NT2/D1 (cell line): ENCODE data around the gene WDR27.

Experiments used
- SUZ12 ChIP-seq: IDR thresholded peaks from 2 replicates; pipeline ENCODE4 v1.6.1; 2011; ENCODE audit not compliant: insufficient read length, insufficient read depth; ENCODE audit errors: extremely low read depth
- YY1 ChIP-seq: IDR thresholded peaks from 2 replicates; pipeline ENCODE4 v1.6.1; 2011; ENCODE audit not compliant: insufficient read length, insufficient read depth
- ZNF274 ChIP-seq: IDR thresholded peaks from 2 replicates; pipeline ENCODE4 v1.6.1; 2011; ENCODE audit warnings: mild to moderate bottlenecking, low read depth, low read length

GRCh38 chr6:169640983-169641382 is 60.8 kb downstream of the WDR27 start:
- TF ChIP-seq YY1 (no peak), ZNF274 (no peak), SUZ12 (no peak)
